ENCODE data around the gene NR2C1.
"Not testable (repeated sequence)": the region's sequence is repeated elsewhere in the genome, so short reads cannot be mapped to it uniquely, and the experiment has no call there.

DNA sequence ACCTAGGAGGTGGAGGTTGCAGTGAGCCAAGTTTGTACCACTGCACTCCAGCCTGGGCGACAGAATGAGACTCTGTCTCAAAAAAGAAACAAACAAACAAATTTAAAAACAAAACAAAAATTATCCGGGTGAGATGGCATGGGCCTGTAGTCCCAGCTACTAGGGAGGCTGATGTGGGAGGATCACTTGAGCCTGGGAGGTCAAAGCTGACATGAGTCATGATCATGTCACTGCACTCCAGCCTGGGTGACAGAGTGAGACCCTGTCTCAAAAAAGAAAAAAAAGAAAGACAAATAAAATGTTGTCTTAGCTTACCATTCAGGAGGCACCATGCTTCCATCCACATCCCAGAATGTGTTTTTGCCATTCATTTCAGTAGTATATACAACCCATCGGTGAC is 79.6 kb downstream of the NR2C1 start:
- TF ChIP-seq, protein P1, sequence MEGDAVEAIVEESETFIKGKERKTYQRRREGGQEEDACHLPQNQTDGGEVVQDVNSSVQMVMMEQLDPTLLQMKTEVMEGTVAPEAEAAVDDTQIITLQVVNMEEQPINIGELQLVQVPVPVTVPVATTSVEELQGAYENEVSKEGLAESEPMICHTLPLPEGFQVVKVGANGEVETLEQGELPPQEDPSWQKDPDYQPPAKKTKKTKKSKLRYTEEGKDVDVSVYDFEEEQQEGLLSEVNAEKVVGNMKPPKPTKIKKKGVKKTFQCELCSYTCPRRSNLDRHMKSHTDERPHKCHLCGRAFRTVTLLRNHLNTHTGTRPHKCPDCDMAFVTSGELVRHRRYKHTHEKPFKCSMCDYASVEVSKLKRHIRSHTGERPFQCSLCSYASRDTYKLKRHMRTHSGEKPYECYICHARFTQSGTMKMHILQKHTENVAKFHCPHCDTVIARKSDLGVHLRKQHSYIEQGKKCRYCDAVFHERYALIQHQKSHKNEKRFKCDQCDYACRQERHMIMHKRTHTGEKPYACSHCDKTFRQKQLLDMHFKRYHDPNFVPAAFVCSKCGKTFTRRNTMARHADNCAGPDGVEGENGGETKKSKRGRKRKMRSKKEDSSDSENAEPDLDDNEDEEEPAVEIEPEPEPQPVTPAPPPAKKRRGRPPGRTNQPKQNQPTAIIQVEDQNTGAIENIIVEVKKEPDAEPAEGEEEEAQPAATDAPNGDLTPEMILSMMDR (IDR thresholded peaks at IDR 0.05): not testable (repeated sequence)
- not testable (repeated sequence) for TF ChIP-seq POLR2A (IDR thresholded peaks at IDR 0.05)

Measured in testis (tissue), 2 donors.